ENCODE data around the gene DIAPH1.
A peak's percentile ranks its signal among the peaks of the same experiment; 100 is the strongest.

DIAPH1 gene

GRCh38 chr5:141639357-141640050 lies 20.7 kb upstream of the DIAPH1 start:
- DNase-seq (ENCODE audit: low spot score) = no peak

GRCh38 chr5:141638771-141639170 lies 20.0 kb upstream of the DIAPH1 start:
- no peak for DNase-seq (ENCODE audit: low spot score)

GRCh38 chr5:141637767-141638419 lies 19.1 kb upstream of the DIAPH1 start:
- DNase-seq (ENCODE audit: low spot score) = peak; percentile 63

GRCh38 chr5:141637123-141637766 lies 18.4 kb upstream of the DIAPH1 start:
- DNase-seq (ENCODE audit: low spot score) = peak; percentile 77

GRCh38 chr5:141636413-141637122 lies 17.8 kb upstream of the DIAPH1 start, which contains the start of the genes HDAC3 and RELL2:
Gene HDAC3, minus strand, starts transcription at chr5:141636849. Its CDS starts 59 bp downstream, at chr5:141636790.
Gene RELL2, plus strand, starts transcription at chr5:141636997. Its CDS starts 1,229 bp downstream, at chr5:141638226.
- peak; percentile 98 for DNase-seq (ENCODE audit: low spot score)

- no peak for DNase-seq (ENCODE audit: low spot score)
Observed at GRCh38 chr5:141636106-141636412, 17.3 kb upstream of the DIAPH1 start.

GRCh38 chr5:141635646-141636045 lies 16.8 kb upstream of the DIAPH1 start:
- DNase-seq (ENCODE audit: low spot score) = no peak

GRCh38 chr5:141634720-141635119 lies 15.9 kb upstream of the DIAPH1 start:
- no peak for DNase-seq (ENCODE audit: low spot score)

GRCh38 chr5:141633871-141634561 lies 15.2 kb upstream of the DIAPH1 start:
- no peak for DNase-seq (ENCODE audit: low spot score)

GRCh38 chr5:141632650-141633049 lies 13.8 kb upstream of the DIAPH1 start:
- DNase-seq (ENCODE audit: low spot score) = no peak

GRCh38 chr5:141630570-141631140 lies 11.9 kb upstream of the DIAPH1 start:
- no peak for DNase-seq (ENCODE audit: low spot score)

GRCh38 chr5:141628175-141628788 lies 9.5 kb upstream of the DIAPH1 start:
- no peak for DNase-seq (ENCODE audit: low spot score)

GRCh38 chr5:141623611-141624010 lies 4.8 kb upstream of the DIAPH1 start:
- DNase-seq (ENCODE audit: low spot score) = no peak

GRCh38 chr5:141623186-141623585 lies 4.4 kb upstream of the DIAPH1 start:
- DNase-seq (ENCODE audit: low spot score) = no peak

GRCh38 chr5:141618030-141618803 lies 583 bp downstream of the DIAPH1 start:
- DNase-seq (ENCODE audit: low spot score) = peak; percentile 69

GRCh38 chr5:141617682-141618029 lies 1.1 kb downstream of the DIAPH1 start:
- no peak for DNase-seq (ENCODE audit: low spot score)

- no peak for DNase-seq (ENCODE audit: low spot score)
Observed at GRCh38 chr5:141617128-141617527, 1.7 kb downstream of the DIAPH1 start.

GRCh38 chr5:141615991-141616720 lies 2.6 kb downstream of the DIAPH1 start:
- DNase-seq (ENCODE audit: low spot score) = no peak

- no peak for DNase-seq (ENCODE audit: low spot score)
Observed at GRCh38 chr5:141613344-141613743, 5.5 kb downstream of the DIAPH1 start.

GRCh38 chr5:141611289-141611688 lies 7.5 kb downstream of the DIAPH1 start:
- DNase-seq (ENCODE audit: low spot score) = no peak
